ENCODE results near the gene PLD4. TPM values are rescaled to one million over a fixed set of nuclear protein-coding genes. Genes with fewer than 3 reads are reported as not detected.

PLD4 gene
- total RNA-seq, 1 donor from 2014 or later = not detected

DNA sequence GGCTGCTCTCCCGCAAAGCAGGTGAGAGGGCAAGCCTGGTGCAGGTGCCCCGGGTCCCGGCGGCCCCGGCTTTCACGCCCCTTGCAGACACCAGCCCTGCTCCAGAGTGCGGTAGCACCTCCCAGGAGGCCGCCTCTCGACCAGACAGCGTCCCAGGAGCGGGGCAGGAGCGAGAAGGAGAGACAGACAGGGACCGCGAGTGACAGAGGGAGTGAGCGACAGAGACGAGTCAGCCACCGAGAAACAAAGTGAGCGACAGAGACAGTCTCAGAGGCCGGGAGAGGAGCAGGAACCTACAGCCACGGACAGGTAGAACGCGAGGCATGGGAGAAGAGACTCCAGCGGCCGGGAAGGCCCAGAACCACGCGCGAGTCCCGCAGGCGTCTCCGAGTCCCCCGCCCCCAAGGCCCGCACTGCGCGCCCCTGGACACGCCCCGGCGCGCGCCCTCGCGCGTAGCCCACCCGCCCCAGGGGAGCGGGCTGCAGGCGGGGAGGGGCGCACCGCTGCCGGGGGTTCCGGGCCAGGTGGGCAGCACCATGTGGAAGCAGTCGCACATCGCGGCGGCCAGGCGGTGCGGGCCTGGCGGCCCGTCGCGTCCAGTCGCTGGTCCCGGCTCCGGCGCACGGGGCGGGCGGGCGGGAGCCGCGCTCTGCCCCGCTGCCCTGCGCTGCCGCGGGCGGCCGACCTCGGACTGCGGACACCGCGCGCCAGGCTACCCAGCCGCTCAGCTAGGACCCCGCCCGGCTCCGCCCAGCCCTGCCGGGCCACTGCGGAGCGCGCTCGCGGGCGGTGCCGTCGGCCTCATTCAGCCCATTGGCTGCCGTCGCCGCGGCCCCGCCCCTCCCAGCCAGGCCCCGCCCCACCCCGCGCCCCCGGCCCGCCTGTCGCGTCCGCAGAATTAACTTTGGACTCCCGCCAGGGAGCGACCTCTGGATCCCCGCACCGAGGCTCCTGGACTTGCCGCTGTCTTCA lies 53.3 kb downstream of the PLD4 start, which contains the start of gene AHNAK2:
TSS of gene AHNAK2 (minus strand) at position 694 of the 973 bp plus-strand sequence. CDS start at position 557, 137 bp downstream.
- peak in 1 of 2 donors; percentile 84 for DNase-seq (ENCODE audit: low spot score in 2 of 2)
- intact Hi-C loops (cut with DNase I) = loop anchor here (5.0 to 10.0 kb wide), 3 partner anchors 111 to 293 kb away; partner anchors contain the start of genes BTBD6, CEP170B and INF2
- peaks cover 25 to 52% of the 10 kb centered on the region in 2 donors for H3K4me1 ChIP-seq

DNA sequence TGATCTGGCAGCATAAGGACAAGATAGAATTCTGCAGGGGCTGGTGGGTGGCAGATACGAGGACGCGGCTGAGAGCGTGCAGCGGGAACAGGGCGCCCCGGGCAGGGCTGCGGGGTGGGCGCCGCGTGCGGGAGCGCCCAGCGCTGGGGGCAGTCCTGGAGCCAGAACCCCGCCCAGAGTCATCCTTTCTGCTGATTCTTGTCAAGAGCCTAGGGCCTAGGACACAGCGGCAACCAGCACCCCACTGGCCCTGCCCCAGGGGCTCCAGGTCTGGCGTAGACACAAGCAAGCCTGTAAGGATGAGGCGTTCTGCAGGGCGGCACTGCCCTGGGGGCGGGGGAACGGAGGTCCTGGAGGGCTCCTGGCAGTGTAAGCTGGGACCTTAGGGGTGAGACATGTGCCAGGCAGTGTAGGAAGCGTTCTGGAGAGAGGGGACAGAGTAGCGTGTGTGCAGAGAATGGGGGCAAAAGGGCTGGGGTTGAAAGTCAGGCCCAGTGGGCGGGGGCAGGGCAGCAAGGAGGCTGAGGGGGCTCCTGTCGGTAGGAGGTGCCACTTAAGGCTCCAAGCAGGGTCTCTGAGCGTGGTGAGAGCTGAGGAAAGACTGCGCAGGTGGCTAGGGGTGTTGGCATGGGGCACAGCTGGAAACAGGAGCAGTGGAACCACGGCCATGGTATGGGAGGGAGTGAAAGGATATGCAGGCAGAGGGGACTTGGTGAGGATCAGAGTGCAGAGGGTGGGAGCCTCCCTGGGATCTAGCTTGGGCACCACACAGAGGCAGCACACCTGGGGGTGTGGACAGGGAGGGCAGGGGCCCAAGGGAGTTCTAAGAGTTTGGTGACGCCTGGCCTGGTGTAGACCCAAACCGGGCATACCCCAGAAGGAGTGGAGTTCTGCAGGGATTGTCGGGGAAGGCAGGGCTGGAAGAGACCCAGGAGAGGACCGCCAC lies 54.3 kb downstream of the PLD4 start:
- H3K4me3 ChIP-seq = peak overlapping the region; percentile 73 to 83
- H3K27me3 ChIP-seq = no peaks in the 10 kb centered on the region
- no peaks in the 10 kb centered on the region for H3K9me3 ChIP-seq
- H3K4me1 ChIP-seq = peaks cover 24 to 44% of the 10 kb centered on the region in 2 donors
- TF ChIP-seq, protein P1, sequence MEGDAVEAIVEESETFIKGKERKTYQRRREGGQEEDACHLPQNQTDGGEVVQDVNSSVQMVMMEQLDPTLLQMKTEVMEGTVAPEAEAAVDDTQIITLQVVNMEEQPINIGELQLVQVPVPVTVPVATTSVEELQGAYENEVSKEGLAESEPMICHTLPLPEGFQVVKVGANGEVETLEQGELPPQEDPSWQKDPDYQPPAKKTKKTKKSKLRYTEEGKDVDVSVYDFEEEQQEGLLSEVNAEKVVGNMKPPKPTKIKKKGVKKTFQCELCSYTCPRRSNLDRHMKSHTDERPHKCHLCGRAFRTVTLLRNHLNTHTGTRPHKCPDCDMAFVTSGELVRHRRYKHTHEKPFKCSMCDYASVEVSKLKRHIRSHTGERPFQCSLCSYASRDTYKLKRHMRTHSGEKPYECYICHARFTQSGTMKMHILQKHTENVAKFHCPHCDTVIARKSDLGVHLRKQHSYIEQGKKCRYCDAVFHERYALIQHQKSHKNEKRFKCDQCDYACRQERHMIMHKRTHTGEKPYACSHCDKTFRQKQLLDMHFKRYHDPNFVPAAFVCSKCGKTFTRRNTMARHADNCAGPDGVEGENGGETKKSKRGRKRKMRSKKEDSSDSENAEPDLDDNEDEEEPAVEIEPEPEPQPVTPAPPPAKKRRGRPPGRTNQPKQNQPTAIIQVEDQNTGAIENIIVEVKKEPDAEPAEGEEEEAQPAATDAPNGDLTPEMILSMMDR (IDR thresholded peaks at IDR 0.05) = no peak
- intact Hi-C loops (cut with DNase I) = loop anchor here (5.0 to 10.0 kb wide), 3 partner anchors 112 to 294 kb away; partner anchors contain the start of genes BTBD6, CEP170B and INF2
- H3K36me3 ChIP-seq = no peaks in the 10 kb centered on the region
- H3K27ac ChIP-seq = no peak overlapping the region
- DNase-seq (ENCODE audit: low spot score in 2 of 2) = no peak

More for the DNA sequence above, 53.3 kb downstream of the PLD4 start, which contains the start of gene AHNAK2:
- no peaks in the 10 kb centered on the region for H3K9me3 ChIP-seq
- no peaks in the 10 kb centered on the region for H3K27me3 ChIP-seq
- H3K4me3 ChIP-seq = peak within 1 kb of the TSS; percentile 73 to 83
- H3K36me3 ChIP-seq = no peaks in the 10 kb centered on the region
- peak within 1 kb of the TSS in 1 of 2 donors; percentile 43 for H3K27ac ChIP-seq
- TF ChIP-seq, protein P1 (IDR thresholded peaks at IDR 0.05) = no peak

DNA sequence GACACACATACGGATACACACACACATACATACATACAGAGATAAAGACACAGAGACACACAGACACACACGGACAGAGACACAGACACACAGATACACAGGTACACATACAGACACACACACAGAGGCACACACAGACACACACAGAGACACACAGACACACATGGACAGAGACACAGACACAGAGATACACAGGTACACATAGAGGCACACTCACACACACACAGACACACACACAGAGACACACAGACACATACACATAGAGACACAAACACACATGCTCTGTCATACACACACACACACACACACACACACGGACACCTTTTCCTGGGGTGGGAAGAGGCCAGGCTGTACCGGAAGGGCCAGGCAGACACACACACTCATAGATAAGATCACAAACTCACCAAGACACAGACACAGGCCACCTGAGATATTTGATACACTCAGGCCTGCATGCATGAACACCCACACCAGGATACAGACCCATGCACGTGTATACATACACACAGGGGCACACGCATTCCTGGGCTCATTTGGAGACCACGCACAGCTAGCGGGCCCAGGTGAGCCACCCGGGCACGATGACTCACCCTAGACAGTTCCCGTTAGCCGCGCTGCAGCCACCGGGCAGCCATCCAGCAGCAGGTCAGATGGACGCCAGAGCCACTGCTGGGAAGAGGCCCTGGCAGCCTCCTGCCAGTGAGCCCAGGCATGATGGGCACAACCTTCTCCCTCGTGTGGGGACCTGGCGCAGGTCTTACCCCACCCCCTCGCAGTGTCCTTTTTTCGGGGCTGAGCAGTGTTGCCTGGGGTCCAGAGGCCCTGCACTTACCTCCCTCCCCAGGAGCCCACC lies 55.3 kb downstream of the PLD4 start:
- DNase-seq (ENCODE audit: low spot score in 2 of 2) = no peak
- intact Hi-C loops (cut with DNase I) = loop anchor here (5.0 to 10.0 kb wide), 3 partner anchors 113 to 295 kb away; partner anchors contain the start of genes BTBD6, CEP170B and INF2
- H3K27me3 ChIP-seq = no peaks in the 10 kb centered on the region
- TF ChIP-seq, protein P1 (IDR thresholded peaks at IDR 0.05) = no peak
- peak overlapping the region in 1 of 2 donors; percentile 32 for H3K27ac ChIP-seq
- no peak overlapping the region for H3K4me3 ChIP-seq
- no peaks in the 10 kb centered on the region for H3K9me3 ChIP-seq
- peaks cover 16 to 34% of the 10 kb centered on the region in 2 donors for H3K4me1 ChIP-seq
- H3K36me3 ChIP-seq = no peaks in the 10 kb centered on the region

DNA sequence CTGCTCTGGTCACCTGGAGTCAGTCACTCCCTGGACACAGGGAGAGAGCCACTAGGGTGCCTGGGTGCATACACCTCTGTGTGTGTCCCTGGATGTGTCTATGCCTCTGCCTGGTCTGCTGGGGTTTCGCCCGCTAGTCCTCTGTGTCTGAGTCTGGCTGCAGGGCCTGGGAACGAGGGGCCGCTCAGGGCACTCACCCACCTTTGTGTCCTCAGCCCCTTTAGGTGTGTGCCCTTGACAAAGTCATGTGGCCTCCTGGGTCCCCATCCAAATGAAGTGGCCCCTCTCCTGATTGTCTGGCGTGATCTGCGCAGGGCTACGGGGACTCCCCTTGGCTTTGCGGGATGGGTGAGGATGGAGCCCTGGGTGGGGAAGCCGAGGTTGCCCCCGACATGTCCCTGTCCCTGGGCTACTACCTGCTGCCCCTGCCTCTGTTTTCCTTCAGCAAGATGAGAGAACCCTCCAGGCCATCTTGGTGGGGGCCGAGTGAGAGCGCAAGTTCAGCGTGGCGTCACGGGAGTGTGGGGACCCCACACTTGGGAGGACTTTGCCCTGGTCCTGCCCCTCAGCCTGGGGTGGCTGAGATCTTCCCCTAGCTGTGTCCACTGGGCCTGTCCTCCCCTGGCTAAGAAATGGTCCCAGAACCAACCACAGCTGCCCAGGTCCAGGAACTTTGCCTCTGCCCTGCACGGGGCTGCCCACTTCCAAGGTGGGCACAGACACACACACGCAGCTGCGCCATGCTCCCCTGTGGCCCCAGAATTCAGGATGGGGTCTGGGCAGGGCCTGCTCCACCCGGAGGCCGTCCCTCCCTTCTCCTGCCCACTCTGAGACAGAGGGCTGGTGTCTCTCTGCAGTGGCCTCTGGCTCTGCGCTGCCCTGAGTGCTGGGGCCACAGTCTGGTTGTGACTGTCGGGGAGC lies 56.2 kb downstream of the PLD4 start:
- TF ChIP-seq, protein P1 (IDR thresholded peaks at IDR 0.05) = no peak
- no peaks in the 10 kb centered on the region for H3K27me3 ChIP-seq
- peaks cover 17 to 25% of the 10 kb centered on the region in 2 donors for H3K4me1 ChIP-seq
- peak overlapping the region in 1 of 2 donors; percentile 32 for H3K27ac ChIP-seq
- H3K36me3 ChIP-seq = no peaks in the 10 kb centered on the region
- no peaks in the 10 kb centered on the region for H3K9me3 ChIP-seq
- intact Hi-C loops (cut with DNase I) = no loop called here
- DNase-seq (ENCODE audit: low spot score in 2 of 2) = no peak
- no peak overlapping the region for H3K4me3 ChIP-seq

All from ascending aorta (tissue), 2 donors.